Activated CD8-positive, alpha-beta memory T cell treated with anti-CD3 and anti-CD28 coated beads, Interleukin-2, amount 10 ng/mL, durations not matched to agents 7 days and 5 days (primary cell): ENCODE data around the gene FBXW9. TPM values are rescaled to one million over a fixed set of nuclear protein-coding genes. Genes with fewer than 3 reads are reported as not detected.

ENCODE experiments used
- total RNA-seq, 2 experiments: library from RNA; stranded (reverse); gene quantifications; one replicate each; pipeline ENCODE4 v1.2.3, GENCODE V29; 2021

The FBXW9 gene
- total RNA-seq, 2 experiments from 2014 or later = 5.2 to 6.3 TPM

Other genes starting within 250 kb of the FBXW9 start
- 1 to 10 TPM; 1.4 to 1.9 TPM for gene ZNF709, start 211.8 kb downstream of the FBXW9 start, total RNA-seq
- 10 to 100 TPM in 1 of 2 experiments, 1 to 10 TPM in 1; 9.6 to 10.6 TPM for gene ZNF564, start 145.1 kb downstream of the FBXW9 start, total RNA-seq
- 10 to 100 TPM; 14.0 to 14.7 TPM for gene ZNF490, start 85.8 kb downstream of the FBXW9 start, total RNA-seq
- 10 to 100 TPM; 30.0 to 41.5 TPM for gene ZNF791, start 85.7 kb downstream of the FBXW9 start, total RNA-seq
- 100 to 1,000 TPM; 102 to 118 TPM for gene MAN2B1, start 29.9 kb downstream of the FBXW9 start, total RNA-seq
- 10 to 100 TPM; 21.4 to 22.0 TPM for gene WDR83, start 29.8 kb downstream of the FBXW9 start, total RNA-seq
- 100 to 1,000 TPM; 106 to 111 TPM for gene DHPS, start 14.8 kb downstream of the FBXW9 start, total RNA-seq
- gene GNG14, start 8.6 kb downstream of the FBXW9 start, total RNA-seq = not detected
- 100 to 1,000 TPM; 101 to 104 TPM for gene TNPO2, start 27.3 kb upstream of the FBXW9 start, total RNA-seq
- 100 to 1,000 TPM; 195 to 239 TPM for gene TRIR, start 38.1 kb upstream of the FBXW9 start, total RNA-seq
- gene GET3, start 40.9 kb upstream of the FBXW9 start, total RNA-seq = 10 to 100 TPM; 68.6 to 84.1 TPM
- gene BEST2, start 55.2 kb upstream of the FBXW9 start, total RNA-seq = not detected
- 10 to 100 TPM; 16.6 to 18.2 TPM for gene HOOK2, start 78.9 kb upstream of the FBXW9 start, total RNA-seq
- gene JUNB, start 94.9 kb upstream of the FBXW9 start, total RNA-seq = 100 to 1,000 TPM; 142 to 191 TPM
- 100 to 1,000 TPM; 168 to 218 TPM for gene PRDX2, start 105.2 kb upstream of the FBXW9 start, total RNA-seq
- 10 to 100 TPM; 27.9 to 29.8 TPM for gene THSD8, start 105.4 kb upstream of the FBXW9 start, total RNA-seq
- gene RNASEH2A, start 110.0 kb upstream of the FBXW9 start, total RNA-seq = 10 to 100 TPM; 53.4 to 58.8 TPM
- gene RTBDN, start 137.9 kb upstream of the FBXW9 start, total RNA-seq = not detected
- 1 to 10 TPM in 1 of 2 experiments, under 1 TPM in 1; 0.67 to 2.5 TPM for gene MAST1, start 141.9 kb upstream of the FBXW9 start, total RNA-seq
- 10 to 100 TPM; 32.5 to 34.1 TPM for gene DNASE2, start 184.8 kb upstream of the FBXW9 start, total RNA-seq
- gene KLF1, start 190.6 kb upstream of the FBXW9 start, total RNA-seq = under 1 TPM; 0.29 to 0.45 TPM
- 10 to 100 TPM; 38.7 to 46.1 TPM for gene GCDH, start 194.5 kb upstream of the FBXW9 start, total RNA-seq
- 1 to 10 TPM; 2.2 to 2.5 TPM for gene SYCE2, start 222.7 kb upstream of the FBXW9 start, total RNA-seq
- 100 to 1,000 TPM in 1 of 2 experiments, 10 to 100 TPM in 1; 96.6 to 131 TPM for gene FARSA, start 237.1 kb upstream of the FBXW9 start, total RNA-seq
- gene CALR, start 242.0 kb upstream of the FBXW9 start, total RNA-seq = 100 to 1,000 TPM; 745 to 898 TPM
- 100 to 1,000 TPM; 164 to 168 TPM for gene RAD23A, start 249.2 kb upstream of the FBXW9 start, total RNA-seq